ENCODE data around the gene C6orf89. TPM values are rescaled to one million over a fixed set of nuclear protein-coding genes. Genes with fewer than 3 reads are reported as not detected.

C6orf89 gene
- polyA plus RNA-seq, 3 donors = 19.2 to 37.5 (median 29.2) TPM

GRCh38 chr6:36837686-36838085 is 48.1 kb upstream of the C6orf89 start:
- TF ChIP-seq CTCF (IDR thresholded peaks at IDR 0.05) = no peak
- Histone ChIP-seq H3K27ac (ENCODE audit: low read depth in 1 of 2, low read length in 2 of 2) (no peak overlapping the region), H3K27me3 (ENCODE audit: control insufficient read depth in 2 of 2, insufficient read depth in 2 of 2, low read length in 2 of 2) (peaks cover 29 to 46% of the 10 kb centered on the region in 2 donors), H3K9me3 (replicated peaks in 1 of 2; ENCODE audit: control insufficient read depth in 1 of 2, insufficient read depth in 1 of 2, low read length in 2 of 2) (peaks cover 0 to 22% of the 10 kb centered on the region in 2 donors), H3K79me2 (ENCODE audit: insufficient read depth, low read length) (no peaks in the 10 kb centered on the region), H3K4me3 (replicated peaks in 1 of 3; ENCODE audit: low read depth in 2 of 3, low read length in 3 of 3) (no peak overlapping the region), H4K20me1 (ENCODE audit: insufficient read depth, low read length) (no peaks in the 10 kb centered on the region), H3K4me1 (ENCODE audit: control insufficient read depth in 1 of 2, insufficient read depth in 2 of 2, low read length in 2 of 2) (peaks cover 23 to 30% of the 10 kb centered on the region in 2 donors), H3K9ac (ENCODE audit: insufficient read depth, low read length, poor library complexity, severe bottlenecking) (no peak overlapping the region), H3K36me3 (replicated peaks in 1 of 2; ENCODE audit: control insufficient read depth in 1 of 2, insufficient read depth in 2 of 2, low read length in 2 of 2) (no peaks in the 10 kb centered on the region), H2AFZ (ENCODE audit: insufficient read depth, low read depth, low read length, poor library complexity, severe bottlenecking) (no peak overlapping the region), H3K4me2 (replicated peaks; ENCODE audit: extremely low read depth, low read length, poor library complexity, severe bottlenecking) (no peak overlapping the region)
- peaks cover 8 to 15% of the 10 kb centered on the region in 2 donors for H3K36me3 Mint-ChIP-seq
- intact Hi-C loops (cut with micrococcal nuclease) = no loop called here
- H3K27me3 Mint-ChIP-seq (ENCODE audit: low read depth in 3 of 3) = peaks cover 42 to 51% (median 48%) of the 10 kb centered on the region in 3 donors
- peaks cover 0 to 15% (median 5%) of the 10 kb centered on the region in 7 donors for H3K9me3 Mint-ChIP-seq
- H3K4me3 Mint-ChIP-seq = peak overlapping the region in 1 of 2 donors; percentile 9
- 100% methylated on average over 5 of the region's 6 CpGs for WGBS (ENCODE audit: insufficient coverage)
- no peak overlapping the region for H3K27ac Mint-ChIP-seq
- H3K4me1 Mint-ChIP-seq = peaks cover 31% of the 10 kb centered on the region
- no peak for DNase-seq

DNA sequence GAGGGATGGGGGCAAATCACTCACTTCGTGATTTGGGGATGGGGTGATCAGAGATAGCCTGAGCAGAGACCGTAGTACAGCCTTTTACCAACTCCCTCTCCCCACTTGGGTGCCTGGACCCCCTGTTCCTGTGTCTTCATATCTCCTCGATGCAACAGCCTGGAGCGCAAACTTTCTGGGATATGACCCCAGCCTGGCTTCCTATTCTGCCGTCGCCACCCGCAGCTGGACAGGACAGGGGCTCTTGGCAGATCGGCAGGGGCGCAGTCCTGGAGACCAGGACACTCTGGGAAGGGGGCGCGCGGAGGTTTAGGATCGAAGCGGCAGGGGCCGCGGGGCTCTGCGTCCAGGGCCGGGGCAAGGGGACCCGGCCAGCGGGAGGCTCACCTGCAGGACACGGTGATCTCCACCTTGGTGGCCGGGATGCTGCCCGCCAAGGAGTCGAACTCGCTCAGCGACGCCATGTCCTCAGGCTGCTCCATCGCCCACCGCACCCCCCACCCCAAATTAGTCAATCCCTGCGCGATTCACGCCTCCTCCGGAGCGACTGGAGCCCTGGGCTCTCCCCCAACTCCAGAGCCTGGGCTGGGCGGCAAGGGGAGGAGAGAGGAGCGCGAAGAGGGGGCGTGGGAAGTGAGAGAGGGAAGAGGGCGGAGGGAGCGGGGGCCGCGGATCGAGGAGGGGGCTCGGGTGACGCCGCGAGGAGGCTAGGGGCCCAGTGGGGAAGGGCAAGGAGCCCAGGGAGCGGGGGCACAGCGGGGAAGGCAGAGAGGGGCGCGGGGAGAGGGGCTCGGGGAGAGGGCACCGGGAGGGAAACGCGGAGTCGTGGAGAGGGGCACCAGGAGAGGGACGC is 46.6 kb upstream of the C6orf89 start, which contains the start of gene CPNE5:
Gene CPNE5, minus strand, starts transcription at position 549 of the 853 bp plus-strand sequence. Its CDS starts 67 bp downstream, at position 482.
- peaks cover 26 to 34% of the 10 kb centered on the region in 2 donors for H3K4me1 ChIP-seq (ENCODE audit: control insufficient read depth in 1 of 2, insufficient read depth in 2 of 2, low read length in 2 of 2)
- no peak for DNase-seq
- H3K9ac ChIP-seq (ENCODE audit: insufficient read depth, low read length, poor library complexity, severe bottlenecking) = peak within 1 kb of the TSS; percentile 15
- 8% methylated on average over 41 of the region's 57 CpGs for WGBS (ENCODE audit: insufficient coverage)
- no peak for TF ChIP-seq CTCF (IDR thresholded peaks at IDR 0.05)
- H3K4me3 ChIP-seq (replicated peaks in 1 of 3; ENCODE audit: low read depth in 2 of 3, low read length in 3 of 3) = peak within 1 kb of the TSS; percentile 13 to 68 (median 20)
- H4K20me1 ChIP-seq (ENCODE audit: insufficient read depth, low read length) = no peaks in the 10 kb centered on the region
- intact Hi-C loops (cut with micrococcal nuclease) = no loop called here
- Mint-ChIP-seq H3K4me1 (peaks cover 35% of the 10 kb centered on the region), H3K36me3 (peaks cover 8 to 15% of the 10 kb centered on the region in 2 donors), H3K4me3 (peak within 1 kb of the TSS; percentile 77 to 92), H3K27me3 (ENCODE audit: low read depth in 3 of 3) (peaks cover 42 to 53% (median 48%) of the 10 kb centered on the region in 3 donors), H3K27ac (peak within 1 kb of the TSS in 3 of 7 donors; percentile 36 to 58 (median 57)), H3K9me3 (peaks cover 0 to 12% (median 5%) of the 10 kb centered on the region in 7 donors)
- H2AFZ ChIP-seq (ENCODE audit: insufficient read depth, low read depth, low read length, poor library complexity, severe bottlenecking) = peak within 1 kb of the TSS; percentile 74
- H3K9me3 ChIP-seq (replicated peaks in 1 of 2; ENCODE audit: control insufficient read depth in 1 of 2, insufficient read depth in 1 of 2, low read length in 2 of 2) = peaks cover 0 to 22% of the 10 kb centered on the region in 2 donors
- peak within 1 kb of the TSS; percentile 78 for H3K4me2 ChIP-seq (replicated peaks; ENCODE audit: extremely low read depth, low read length, poor library complexity, severe bottlenecking)
- no peaks in the 10 kb centered on the region for H3K36me3 ChIP-seq (replicated peaks in 1 of 2; ENCODE audit: control insufficient read depth in 1 of 2, insufficient read depth in 2 of 2, low read length in 2 of 2)
- no peaks in the 10 kb centered on the region for H3K79me2 ChIP-seq (ENCODE audit: insufficient read depth, low read length)
- peaks cover 29 to 46% of the 10 kb centered on the region in 2 donors for H3K27me3 ChIP-seq (ENCODE audit: control insufficient read depth in 2 of 2, insufficient read depth in 2 of 2, low read length in 2 of 2)
- H3K27ac ChIP-seq (ENCODE audit: low read depth in 1 of 2, low read length in 2 of 2) = no peak within 1 kb of the TSS

Measured in CD14-positive monocyte (primary cell).